K562 (cell line): ENCODE data around the gene KDM4C. TPM values are rescaled to one million over a fixed set of nuclear protein-coding genes. Genes with fewer than 3 reads are reported as not detected.
A peak's percentile ranks its signal among the peaks of the same experiment; 100 is the strongest.

Experiments used
- ATAC-seq: fragments of 200-7000 bp; cut with Tn5 transposase; 3 replicates; pipeline ENCODE4 v1.9.1; 2020; ENCODE audit warnings: moderate library complexity
- BruUV-seq: library from RNA; stranded (reverse); fragments of 400-500 nt; replicated peaks from 2 replicates; lab custom pipeline; 2021; lab: Mats Ljungman, UMichigan
- CTCF ChIA-PET: fragments of 300-600 bp; formaldehyde crosslinking; extraction: SDS; loops from one replicate; lab custom pipeline; 2021; ENCODE audit warnings: low intra/inter-chr PET ratio; lab: Yijun Ruan, JAX
- POLR2A ChIA-PET: fragments of 300-600, 350-650 bp; sonication (Branson Sonifier 250); formaldehyde crosslinking; extraction: SDS; loops from one replicate; lab custom pipeline; 2021; ENCODE audit warnings: antibody characterized with exemption, inconsistent platforms; lab: Yijun Ruan, JAX
- DNase-seq, 4 experiments: peaks; one replicate each; pipeline versions ENCODE4 v3.0.0 to v3.0.0-alpha.2; 2011 to 2018; ENCODE audit warnings: low spot score in 3 of 4, mixed read lengths in 3 of 4; ENCODE audit errors: extremely low read depth in 1 of 4
- FAIRE-seq: peaks from 2 replicates; lab custom pipeline; 2011; peaks lifted over from hg19 to GRCh38; lab: Jason Lieb, UNC
- H2AFZ ChIP-seq: 2 replicates; pipeline ENCODE4 v1.6.0; 2011; ENCODE audit warnings: low read depth, low read length, control low read depth, inconsistent platforms
- H3K27ac ChIP-seq: fragments of 200-600 bp; 3 replicates; pipeline ENCODE4 v1.8.0; 2011; ENCODE audit warnings: low read depth, mild to moderate bottlenecking, control low read depth, inconsistent platforms, low read length, moderate library complexity, mixed read lengths; ENCODE audit errors: extremely low read depth
- H3K27me3 ChIP-seq, 2 experiments: fragments of 300-600 bp in 1 of 2; 2 replicates in 1 of 2; 3 replicates in 1 of 2; pipeline versions ENCODE4 v1.6.0 to v1.8.0; 2011; ENCODE audit warnings: inconsistent platforms in 2 of 2, low read length in 2 of 2, mild to moderate bottlenecking in 1 of 2, mixed read lengths in 1 of 2, moderate library complexity in 1 of 2; ENCODE audit not compliant: control insufficient read depth in 2 of 2, insufficient read depth in 2 of 2
- H3K36me3 ChIP-seq: fragments of 300-600 bp; 3 replicates; pipeline ENCODE4 v1.8.0; 2011; ENCODE audit warnings: mild to moderate bottlenecking, low read length, inconsistent platforms; ENCODE audit not compliant: control insufficient read depth, insufficient read depth
- H3K4me1 ChIP-seq, 2 experiments: fragments of 200-600 bp in 1 of 2; replicated peaks in 1 of 2; 2 replicates in 1 of 2; 3 replicates in 1 of 2; pipeline versions ENCODE4 v1.5.1 to v1.8.0; 2011; ENCODE audit warnings: inconsistent platforms in 2 of 2, low read length in 2 of 2, mild to moderate bottlenecking in 1 of 2, mixed read lengths in 1 of 2, moderate library complexity in 1 of 2; ENCODE audit not compliant: control insufficient read depth in 2 of 2, insufficient read depth in 2 of 2
- H3K4me2 ChIP-seq: 2 replicates; pipeline ENCODE4 v1.6.1; 2011; ENCODE audit warnings: low read length, control low read depth, inconsistent platforms, mixed read lengths; ENCODE audit not compliant: insufficient read depth
- H3K4me3 ChIP-seq: fragments of 200-600 bp; sonication (generic), shearing (Covaris generic); 2 replicates; pipeline ENCODE4 v1.5.1; 2016; ENCODE audit warnings: control low read depth, inconsistent platforms
- H3K79me2 ChIP-seq: fragments of 200-600 bp; 3 replicates; pipeline ENCODE4 v1.8.0; 2011; ENCODE audit warnings: low read length, inconsistent platforms; ENCODE audit not compliant: control insufficient read depth, insufficient read depth
- H3K9ac ChIP-seq, 2 experiments: 2 replicates each; pipeline versions ENCODE4 v1.6.0 to v1.6.1; 2011; ENCODE audit warnings: low read depth in 2 of 2, low read length in 2 of 2, control low read depth in 1 of 2, inconsistent platforms in 1 of 2, mild to moderate bottlenecking in 1 of 2, mixed read lengths in 1 of 2; ENCODE audit not compliant: insufficient read depth in 1 of 2
- H3K9me1 ChIP-seq: one replicate; pipeline ENCODE4 v1.6.0; 2011; ENCODE audit warnings: inconsistent platforms, mild to moderate bottlenecking, low read length, moderate library complexity; ENCODE audit not compliant: control insufficient read depth, insufficient read depth
- H3K9me3 ChIP-seq: replicated peaks from 2 replicates; pipeline ENCODE4 v1.5.1; 2011; ENCODE audit warnings: low read depth, low read length, inconsistent platforms; ENCODE audit not compliant: control insufficient read depth, insufficient read depth
- H4K20me1 ChIP-seq: replicated peaks from 2 replicates; pipeline ENCODE4 v1.6.1; 2011; ENCODE audit warnings: low read length, inconsistent platforms, mixed read lengths; ENCODE audit not compliant: control insufficient read depth, insufficient read depth
- HDAC2 ChIP-seq: fragments of 450-650 bp; IDR thresholded peaks from 2 replicates; pipeline ENCODE4 v1.6.1; 2016; ENCODE audit warnings: mild to moderate bottlenecking
- PYGO2 ChIP-seq: fragments of 450-650 bp; IDR thresholded peaks from 2 replicates; pipeline ENCODE4 v1.6.1; 2016; ENCODE audit warnings: mild to moderate bottlenecking, missing genetic modification characterization, moderate library complexity, missing compliant biosample characterization
- TRIM24 ChIP-seq, 2 experiments: fragments of 450-650 bp; IDR thresholded peaks; 2 replicates each; pipeline ENCODE4 v1.6.1; 2016
- ZNF316 ChIP-seq: fragments of 450-650 bp; IDR thresholded peaks from 2 replicates; pipeline ENCODE4 v1.6.1; 2016
- WGBS: fragments of 100-300 bp; shearing (Covaris generic); methylation state at CpG from one replicate; pipeline ENCODE4 v1.1.6; 2016; ENCODE audit warnings: low coverage, mixed read lengths; ENCODE audit not compliant: insufficient coverage; ENCODE audit errors: missing lambda C conversion rate; 5-methylcytosine and 5-hydroxymethylcytosine counted together
- in situ Hi-C: fragments of 300-500 bp; cut with MboI; formaldehyde crosslinking; loops from 4 replicates; pipeline ENCODE4 v1.15.0; 2018; ENCODE audit warnings: inconsistent platforms, mixed read lengths
- intact Hi-C: fragments of 100-400 bp; cut with micrococcal nuclease; formaldehyde crosslinking; loops from 2 replicates; pipeline ENCODE4 v1.14.2; 2022
- polyA plus RNA-seq, 8 experiments: library from polyadenylated mRNA; depleted of rRNA in 4 of 8; stranded (reverse) in 5 of 8; unstranded in 3 of 8; fragments of >200 nt; fragmentation: Nextera tagmentation in 2 of 8; fragmentation: Illumina TruSeq in 1 of 8; extraction: Ambion mirVana in 2 of 8; extraction: Trizol in 1 of 8; gene quantifications; 2 replicates each; pipeline versions ENCODE4 v1.2.1 to v1.2.3, GENCODE V29; 2011 to 2014; ENCODE audit warnings: inconsistent platforms in 1 of 8, missing spikeins in 1 of 8
- total RNA-seq, 7 experiments: library from RNA; depleted of rRNA in 6 of 7; stranded (reverse); fragments of >200 nt in 6 of 7; fragmentation: Illumina TruSeq in 2 of 7; extraction: Trizol in 2 of 7; gene quantifications; 2 replicates each; pipeline versions ENCODE4 v1.2.1 to v1.2.3, GENCODE V29; 2011 to 2021; ENCODE audit warnings: low replicate concordance in 1 of 7
- TF ChIP-seq, protein P1 (sequence below): sonication (generic); formaldehyde crosslinking; IDR thresholded peaks from 2 replicates; pipeline ENCODE4 v1.8.0; 2023; ENCODE audit warnings: mild to moderate bottlenecking, missing genetic modification reagents

KDM4C gene
- total and polyA plus RNA-seq, 9 of the 15 experiments (the other 6 are each of a cell fraction or from before 2014, with no cell fraction given), result 5.4 to 17.0 (median 12.6) TPM

DNA sequence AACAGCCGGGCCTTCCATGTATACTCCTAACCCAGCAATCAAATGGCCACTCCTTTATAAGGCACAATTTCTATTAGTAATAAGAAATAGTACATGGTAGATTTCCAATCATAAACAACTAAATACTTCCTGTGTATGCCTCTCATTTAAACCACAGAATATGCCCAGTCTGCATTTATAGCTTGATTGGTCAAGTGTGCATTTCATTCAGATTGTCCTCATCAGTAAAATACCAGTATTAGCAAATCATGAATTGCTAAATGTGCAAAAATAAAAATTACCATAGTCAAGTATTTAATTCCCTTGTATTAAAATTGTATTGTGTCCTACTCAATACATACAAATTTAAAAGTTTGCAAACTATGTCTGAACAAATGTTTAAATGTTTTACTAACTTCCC, 406.2 kb downstream of the KDM4C start:
- in situ Hi-C loops, result no loop called here
- no peaks in the 10 kb centered on the region; the same call in 2 of the 3 replicates for H3K36me3 ChIP-seq
- no peak overlapping the region for H3K4me3 ChIP-seq
- no peaks in the 10 kb centered on the region for H3K27me3 ChIP-seq
- no peak overlapping the region for H3K4me2 ChIP-seq
- no peak overlapping the region for H2AFZ ChIP-seq
- ChIA-PET POLR2A (interaction anchor here (0.6 to 1.0 kb wide), 2 partner anchors 12 to 17 kb away, joined by 3 read pairs; no protein-coding TSS in a partner anchor), CTCF (no interaction called here)
- peaks cover 0 to 17% of the 10 kb centered on the region in 2 experiments; a peak in 3 of 5 replicates for H3K4me1 ChIP-seq
- no peaks in the 10 kb centered on the region for H3K79me2 ChIP-seq
- DNase-seq, result no peak
- ATAC-seq, result no peak
- no peak for TF ChIP-seq TRIM24 (IDR thresholded peaks at IDR 0.05)
- TF ChIP-seq PYGO2 (tag), result no peak
- TF ChIP-seq HDAC2, result no peak
- TF ChIP-seq, protein P1, sequence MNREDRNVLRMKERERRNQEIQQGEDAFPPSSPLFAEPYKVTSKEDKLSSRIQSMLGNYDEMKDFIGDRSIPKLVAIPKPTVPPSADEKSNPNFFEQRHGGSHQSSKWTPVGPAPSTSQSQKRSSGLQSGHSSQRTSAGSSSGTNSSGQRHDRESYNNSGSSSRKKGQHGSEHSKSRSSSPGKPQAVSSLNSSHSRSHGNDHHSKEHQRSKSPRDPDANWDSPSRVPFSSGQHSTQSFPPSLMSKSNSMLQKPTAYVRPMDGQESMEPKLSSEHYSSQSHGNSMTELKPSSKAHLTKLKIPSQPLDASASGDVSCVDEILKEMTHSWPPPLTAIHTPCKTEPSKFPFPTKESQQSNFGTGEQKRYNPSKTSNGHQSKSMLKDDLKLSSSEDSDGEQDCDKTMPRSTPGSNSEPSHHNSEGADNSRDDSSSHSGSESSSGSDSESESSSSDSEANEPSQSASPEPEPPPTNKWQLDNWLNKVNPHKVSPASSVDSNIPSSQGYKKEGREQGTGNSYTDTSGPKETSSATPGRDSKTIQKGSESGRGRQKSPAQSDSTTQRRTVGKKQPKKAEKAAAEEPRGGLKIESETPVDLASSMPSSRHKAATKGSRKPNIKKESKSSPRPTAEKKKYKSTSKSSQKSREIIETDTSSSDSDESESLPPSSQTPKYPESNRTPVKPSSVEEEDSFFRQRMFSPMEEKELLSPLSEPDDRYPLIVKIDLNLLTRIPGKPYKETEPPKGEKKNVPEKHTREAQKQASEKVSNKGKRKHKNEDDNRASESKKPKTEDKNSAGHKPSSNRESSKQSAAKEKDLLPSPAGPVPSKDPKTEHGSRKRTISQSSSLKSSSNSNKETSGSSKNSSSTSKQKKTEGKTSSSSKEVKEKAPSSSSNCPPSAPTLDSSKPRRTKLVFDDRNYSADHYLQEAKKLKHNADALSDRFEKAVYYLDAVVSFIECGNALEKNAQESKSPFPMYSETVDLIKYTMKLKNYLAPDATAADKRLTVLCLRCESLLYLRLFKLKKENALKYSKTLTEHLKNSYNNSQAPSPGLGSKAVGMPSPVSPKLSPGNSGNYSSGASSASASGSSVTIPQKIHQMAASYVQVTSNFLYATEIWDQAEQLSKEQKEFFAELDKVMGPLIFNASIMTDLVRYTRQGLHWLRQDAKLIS (CRISPR knock-in tag), result no peak
- peak; percentile 29; the same call in 1 of the 2 replicates for TF ChIP-seq ZNF316
- TF ChIP-seq, all 486 proteins: peak for 1
- H3K9me3 ChIP-seq, result no peaks in the 10 kb centered on the region
- no peaks in the 10 kb centered on the region for H3K9me1 ChIP-seq
- no TSS peak for BruUV-seq
- intact Hi-C loops, result no loop called here
- no peaks in the 10 kb centered on the region for H4K20me1 ChIP-seq
- FAIRE-seq, result no peak
- 0% methylated on average over 1 of the region's 1 CpG for WGBS
- no peak overlapping the region for H3K27ac ChIP-seq
- H3K9ac ChIP-seq, result no peak overlapping the region
